HG03064 (cell line): ENCODE data around the gene PRKCD.

ENCODE experiments used
- ATAC-seq: cut with Tn5 transposase; IDR thresholded peaks from one replicate; pipeline ENCODE4 v1.9.1; 2021; ENCODE audit warnings: low read depth; ENCODE audit not compliant: unreplicated experiment

PRKCD gene

GRCh38 chr3:53154881-53155285 is 6.1 kb upstream of the PRKCD start:
- no peak for ATAC-seq

DNA sequence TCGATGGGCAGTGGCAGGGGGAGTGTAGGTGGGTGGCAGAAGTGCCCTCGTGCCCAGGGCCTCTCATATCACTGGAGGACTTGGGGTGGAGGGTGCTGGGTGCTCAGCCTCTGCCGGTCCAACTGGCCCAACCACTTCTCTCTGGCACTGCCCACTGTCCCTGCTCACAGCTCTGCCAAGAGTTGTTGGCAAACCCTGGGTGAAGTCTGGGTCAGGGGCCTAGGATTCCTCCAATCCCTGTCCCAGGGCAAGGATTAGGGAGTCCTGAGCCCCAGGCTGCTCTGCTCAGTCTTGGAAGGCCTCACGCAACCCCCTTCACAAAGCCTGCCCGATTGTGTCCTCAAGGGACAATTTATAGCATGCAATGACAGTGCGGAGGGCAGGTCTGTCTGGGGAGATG is 5.2 kb upstream of the PRKCD start:
- ATAC-seq = no peak

DNA sequence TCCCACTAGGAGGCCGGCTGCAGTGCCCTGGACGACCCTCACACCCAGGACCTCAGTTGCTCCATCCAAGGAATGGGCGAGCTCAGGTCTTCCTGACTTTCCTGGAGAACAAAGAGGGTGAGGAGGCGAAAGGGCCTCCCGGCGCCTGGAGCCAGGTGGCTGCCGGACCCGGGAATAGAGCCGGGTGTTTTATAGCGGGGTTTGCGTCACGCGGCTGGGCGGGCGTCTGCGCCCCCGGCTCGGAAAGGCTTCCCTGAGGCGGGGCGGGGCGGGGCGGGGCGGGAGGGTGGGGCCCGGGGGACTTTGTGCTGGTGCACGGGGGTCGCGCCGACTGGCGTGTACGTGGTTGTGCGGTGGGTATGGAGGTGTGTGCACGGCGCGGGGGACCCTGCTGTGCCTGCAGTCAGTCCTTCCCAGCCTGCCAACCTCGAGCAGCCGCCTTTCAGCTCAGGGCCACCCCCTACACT is 4.6 kb upstream of the PRKCD start:
- no peak for ATAC-seq

DNA sequence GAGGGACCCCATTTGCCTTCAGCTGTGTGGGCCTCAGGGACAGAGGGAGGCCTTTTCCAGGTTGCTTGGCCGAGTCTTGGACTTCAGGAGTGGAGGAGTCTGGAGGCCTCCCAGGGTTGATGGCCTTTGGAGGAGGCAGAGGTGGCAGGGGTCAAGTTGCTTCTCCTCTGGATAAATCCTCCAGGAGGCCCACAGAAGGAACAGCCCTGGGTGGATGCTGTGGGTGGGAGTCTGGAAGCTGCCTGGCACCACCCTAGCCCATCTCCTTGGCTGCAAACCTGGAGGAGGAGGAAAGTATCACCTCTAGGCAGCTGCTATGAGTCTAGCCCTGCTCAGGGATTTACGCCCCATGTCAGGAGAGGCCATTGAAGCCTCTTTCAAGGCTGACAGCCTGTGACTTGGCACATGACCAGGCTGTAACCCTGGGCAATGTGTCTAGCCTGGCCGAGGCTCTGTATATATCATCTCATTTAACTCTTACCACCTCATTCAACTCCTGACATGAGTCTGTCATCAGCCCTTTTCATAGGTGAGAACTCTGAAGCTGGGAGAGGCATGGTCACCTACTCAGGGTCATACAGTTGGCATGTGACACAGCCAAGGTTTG is 2.9 kb upstream of the PRKCD start:
- ATAC-seq = no peak

DNA sequence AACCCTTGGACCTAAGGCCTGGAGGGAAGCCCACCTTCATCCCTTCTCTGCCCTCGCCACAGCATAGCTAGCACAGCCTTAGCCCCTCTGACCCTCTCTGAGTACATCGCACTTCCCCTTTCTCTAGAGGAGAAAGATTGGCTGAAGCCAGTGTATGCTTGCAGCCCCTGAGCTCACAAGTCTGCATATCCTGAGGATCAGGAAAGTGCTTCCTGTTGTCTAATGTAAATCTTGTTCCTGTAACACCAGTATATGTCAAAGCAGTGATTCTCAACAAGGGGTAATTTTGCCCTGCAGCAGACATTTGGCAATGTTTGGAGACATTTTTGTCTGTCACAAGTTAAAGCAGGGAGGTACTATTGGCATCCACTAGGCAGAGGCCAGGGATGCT is 2.2 kb upstream of the PRKCD start:
- no peak for ATAC-seq

DNA sequence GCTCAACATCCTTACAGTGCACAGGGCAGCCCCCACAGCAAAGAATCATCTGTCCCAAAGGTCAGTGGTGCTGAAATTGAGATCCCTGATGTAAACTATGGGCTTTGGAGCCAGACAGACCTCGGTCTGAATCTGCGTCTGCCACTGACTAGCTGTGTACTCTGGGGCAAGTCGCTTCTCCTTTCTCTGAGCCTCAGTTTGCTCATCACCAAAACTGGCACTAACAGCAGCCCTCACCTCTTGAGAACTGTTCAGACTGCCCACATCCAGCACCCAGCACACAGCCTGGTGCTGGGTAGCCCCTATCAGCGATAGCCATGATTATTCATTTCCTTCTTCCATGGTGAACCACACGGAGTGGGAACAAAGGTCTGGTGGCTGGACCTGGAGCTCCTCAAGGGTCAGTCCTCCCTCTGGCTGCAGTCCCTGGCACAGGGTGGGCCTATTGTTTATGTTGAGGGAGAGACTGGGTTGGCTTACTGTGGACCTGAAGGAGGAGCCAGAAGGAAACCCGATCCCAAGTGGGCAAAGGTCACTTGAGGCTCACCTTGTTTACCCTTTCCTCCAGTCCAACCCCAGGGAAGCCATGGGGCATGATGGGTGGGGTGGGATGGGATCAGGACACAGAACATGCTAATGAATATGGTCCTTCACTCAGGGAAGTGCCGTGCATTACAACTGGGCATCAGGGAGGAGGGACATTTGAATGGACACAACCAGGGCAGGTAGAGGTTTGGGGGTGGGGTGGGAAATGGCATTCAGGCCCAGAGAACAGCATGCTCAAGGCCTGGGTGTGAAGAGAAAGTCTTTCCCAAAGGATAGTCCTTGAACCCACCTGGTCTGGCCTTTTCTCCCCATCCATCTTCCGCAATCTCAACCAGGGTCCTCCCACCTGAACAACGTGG is 1.6 kb upstream of the PRKCD start:
- ATAC-seq = no peak

GRCh38 chr3:53160061-53160659 is 849 bp upstream of the PRKCD start:
- no peak for ATAC-seq

DNA sequence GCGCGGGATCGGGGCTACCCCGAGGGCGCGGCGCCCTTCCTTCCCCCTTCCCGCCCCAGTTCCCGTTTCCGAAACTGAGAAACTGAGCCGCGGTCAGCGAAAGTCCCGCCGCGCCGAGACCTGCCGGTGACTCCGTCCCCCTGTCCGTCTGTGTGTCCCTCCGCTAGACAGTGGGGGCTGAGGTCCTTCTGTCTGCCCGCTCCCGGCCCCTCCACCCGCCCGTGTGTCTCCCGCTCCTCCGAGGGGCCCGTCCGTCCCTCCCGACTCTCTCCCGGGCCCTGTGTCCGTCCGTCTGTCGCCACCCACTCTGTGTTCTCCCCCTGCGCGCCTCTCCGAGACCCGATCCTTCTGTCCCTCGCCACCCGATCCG is 426 bp downstream of the PRKCD start:
- ATAC-seq = no peak

DNA sequence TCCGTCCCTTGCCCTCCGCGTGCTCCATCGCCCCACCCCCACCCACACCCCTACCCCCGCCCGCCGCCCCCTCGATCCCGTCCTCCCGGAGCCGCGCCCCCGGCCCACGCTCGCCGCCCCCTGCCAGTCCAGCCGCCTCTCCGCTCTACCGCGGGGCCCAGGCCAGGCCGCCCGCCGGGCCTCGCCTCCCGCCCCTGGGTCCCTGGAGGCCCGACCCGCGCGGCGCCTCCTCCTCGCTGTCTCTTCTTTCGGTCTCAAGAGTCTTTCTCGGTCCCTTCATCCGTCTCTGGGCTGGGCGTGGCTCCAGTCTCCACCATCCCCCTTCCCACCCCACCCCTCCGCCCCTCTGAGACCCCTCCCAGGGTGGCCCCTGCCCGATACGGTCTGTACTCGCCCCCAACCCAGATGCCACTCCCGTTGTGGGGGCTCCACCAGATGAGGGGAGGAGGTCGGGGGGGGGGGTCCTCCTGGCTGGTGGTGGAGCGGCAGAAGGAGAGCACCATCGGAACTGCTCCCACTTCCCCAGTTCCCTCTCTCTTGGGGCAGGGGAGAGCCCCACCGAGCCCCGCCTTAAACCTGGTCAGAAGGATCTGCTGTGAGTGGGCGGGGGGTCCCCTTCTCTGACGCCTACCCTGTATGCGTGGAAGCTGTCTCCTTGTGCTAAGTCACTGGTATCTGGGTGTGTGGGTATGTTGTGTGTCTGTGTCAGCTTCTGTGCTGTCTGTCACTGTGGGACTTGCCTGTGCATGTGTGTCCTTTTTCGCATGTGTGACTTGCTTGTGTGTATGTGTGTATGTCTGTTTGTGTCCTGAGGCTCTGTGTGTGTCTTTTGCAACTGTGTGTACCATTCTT is 1.0 kb downstream of the PRKCD start:
- no peak for ATAC-seq

DNA sequence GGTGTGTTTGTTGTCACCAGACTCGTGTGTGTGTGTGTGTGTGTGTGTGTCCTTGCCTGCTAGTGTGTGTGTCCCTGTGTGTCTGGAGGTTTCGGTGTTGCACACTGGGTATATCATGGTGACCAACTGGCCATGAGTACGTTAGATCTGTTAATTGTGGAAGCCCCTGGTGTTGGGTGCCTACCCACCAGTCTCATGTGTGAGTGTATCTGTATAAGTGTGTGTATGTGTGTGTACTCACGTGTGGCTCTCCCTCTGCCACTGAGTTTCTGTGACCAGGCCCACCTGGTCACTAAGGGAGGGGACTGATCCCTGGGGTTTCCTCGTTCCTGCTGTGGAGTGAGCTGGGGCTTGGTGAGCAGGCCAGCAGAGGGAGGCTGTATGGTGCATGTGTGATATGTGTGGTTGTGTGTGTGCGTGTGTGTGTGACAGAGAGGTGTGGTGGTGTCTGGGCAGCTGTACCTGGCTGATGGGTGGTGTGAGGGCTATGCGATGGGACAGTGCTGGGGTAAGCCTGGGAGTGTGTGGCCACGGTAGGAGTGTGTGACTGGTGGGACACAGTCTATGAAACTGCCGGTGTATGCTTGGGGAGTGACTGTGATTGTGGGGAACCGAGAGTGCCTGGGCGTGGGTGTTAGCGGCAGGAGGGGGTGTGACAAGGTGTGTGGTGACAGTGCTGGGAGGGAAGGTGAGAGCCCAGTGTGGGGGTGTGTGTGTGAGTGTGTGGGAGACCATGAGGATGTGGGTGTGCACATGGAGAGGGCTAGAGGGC is 1.8 kb downstream of the PRKCD start:
- ATAC-seq = no peak

DNA sequence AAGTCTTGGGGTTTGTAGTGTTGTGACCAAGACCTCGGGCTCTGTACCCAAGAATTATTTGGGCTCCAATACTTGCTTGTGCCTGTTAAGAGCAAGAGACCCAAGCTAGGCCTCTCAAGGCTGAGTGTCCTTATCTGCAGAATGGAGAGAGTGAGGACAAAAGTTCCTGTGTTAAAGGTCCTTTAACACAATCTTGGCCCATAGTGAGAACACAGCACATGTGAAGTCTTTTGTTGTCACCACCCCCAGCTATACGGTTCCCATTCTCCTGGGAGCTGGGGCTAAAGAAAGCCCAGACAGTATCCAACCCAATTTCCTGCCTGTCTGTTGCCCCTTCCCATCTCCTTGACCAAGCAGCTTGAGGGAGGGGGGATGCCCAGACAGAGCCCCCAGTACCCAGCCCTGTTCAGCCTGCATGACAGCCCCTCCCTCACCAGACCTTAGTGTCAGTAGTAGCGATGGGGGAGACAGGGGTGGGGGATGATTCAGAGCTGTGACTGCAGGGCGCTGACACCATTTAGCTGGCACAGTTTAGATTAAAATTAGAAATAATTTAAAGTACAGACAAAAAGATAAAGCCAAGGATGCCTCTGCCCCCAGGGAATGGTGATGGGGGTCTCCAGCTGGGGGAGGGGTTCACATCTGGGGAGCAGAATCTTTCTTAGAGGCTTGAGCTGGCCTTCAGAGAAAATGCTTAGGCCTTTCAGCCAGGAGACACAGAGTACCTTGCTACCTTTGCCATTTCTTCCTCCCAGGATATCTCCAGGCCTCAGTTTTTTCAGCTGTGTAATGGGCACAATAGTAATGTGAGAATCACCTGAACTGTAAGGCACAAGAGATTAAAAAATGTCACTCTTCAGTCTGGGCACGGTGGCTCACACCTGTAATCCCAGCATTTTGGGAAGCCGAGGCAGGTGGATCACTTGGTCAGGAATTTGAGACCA is 2.7 kb downstream of the PRKCD start:
- ATAC-seq = no peak

DNA sequence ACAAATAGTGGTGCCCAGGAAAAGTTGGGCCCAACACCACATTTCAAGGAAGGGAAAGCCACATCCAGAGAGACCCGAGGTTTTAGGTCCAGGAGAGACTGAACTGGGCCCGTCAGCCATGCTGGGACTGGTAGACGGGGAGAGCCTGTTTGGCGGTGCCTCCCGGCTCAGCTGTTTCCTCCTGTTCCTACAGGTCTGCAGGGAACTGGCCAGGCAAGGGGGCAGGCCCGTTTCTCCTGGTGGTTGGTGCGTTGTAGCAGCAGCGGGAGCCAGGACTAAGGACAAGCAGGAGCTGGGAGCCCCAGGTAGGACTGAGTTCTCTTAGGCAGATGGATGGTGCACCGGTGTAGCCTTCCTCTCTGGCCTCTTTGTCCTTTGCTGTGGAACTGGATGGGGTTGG is 3.9 kb downstream of the PRKCD start:
- no peak for ATAC-seq

GRCh38 chr3:53166206-53166605 is 5.2 kb downstream of the PRKCD start:
- ATAC-seq = no peak

- ATAC-seq = no peak
Measured at GRCh38 chr3:53166781-53167291, 5.8 kb downstream of the PRKCD start.

DNA sequence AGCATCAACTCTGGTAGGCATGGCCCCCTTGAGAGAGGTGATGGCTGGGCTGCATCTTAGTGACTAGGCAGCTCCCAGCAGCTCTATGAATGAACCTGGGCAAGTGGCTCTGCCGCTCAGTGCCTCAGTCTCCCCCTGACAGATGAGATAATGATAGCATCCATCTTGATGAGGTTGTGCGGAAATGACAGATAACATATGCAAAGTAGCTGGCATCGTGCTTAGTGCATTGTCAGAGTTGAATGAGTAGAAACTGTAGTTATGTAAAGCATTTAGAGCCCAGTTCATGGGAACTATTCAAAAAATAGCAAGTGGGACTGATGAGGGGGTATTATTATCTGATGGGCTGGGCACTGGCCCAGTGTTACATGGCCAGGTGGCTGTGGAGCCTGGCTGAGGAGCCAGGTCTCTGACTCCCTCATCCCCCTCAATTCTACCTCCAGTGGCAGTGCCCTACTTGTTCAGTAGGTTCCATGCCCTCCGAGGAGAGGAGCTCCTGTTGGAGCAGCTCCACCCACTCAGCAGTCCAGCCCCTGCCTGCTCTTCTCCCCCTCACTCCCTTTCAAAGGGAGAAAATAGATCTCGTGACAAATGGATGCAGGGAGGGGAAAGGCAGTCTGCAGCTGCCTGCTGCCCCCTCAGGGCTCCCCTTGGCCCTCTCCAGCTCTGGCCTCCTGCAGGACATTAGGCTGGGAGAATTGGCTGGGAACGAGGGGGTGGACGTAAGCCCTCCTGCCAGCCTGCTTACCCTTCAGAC is 6.6 kb downstream of the PRKCD start:
- no peak for ATAC-seq

GRCh38 chr3:53168175-53168923 is 7.3 kb downstream of the PRKCD start:
- ATAC-seq = no peak

DNA sequence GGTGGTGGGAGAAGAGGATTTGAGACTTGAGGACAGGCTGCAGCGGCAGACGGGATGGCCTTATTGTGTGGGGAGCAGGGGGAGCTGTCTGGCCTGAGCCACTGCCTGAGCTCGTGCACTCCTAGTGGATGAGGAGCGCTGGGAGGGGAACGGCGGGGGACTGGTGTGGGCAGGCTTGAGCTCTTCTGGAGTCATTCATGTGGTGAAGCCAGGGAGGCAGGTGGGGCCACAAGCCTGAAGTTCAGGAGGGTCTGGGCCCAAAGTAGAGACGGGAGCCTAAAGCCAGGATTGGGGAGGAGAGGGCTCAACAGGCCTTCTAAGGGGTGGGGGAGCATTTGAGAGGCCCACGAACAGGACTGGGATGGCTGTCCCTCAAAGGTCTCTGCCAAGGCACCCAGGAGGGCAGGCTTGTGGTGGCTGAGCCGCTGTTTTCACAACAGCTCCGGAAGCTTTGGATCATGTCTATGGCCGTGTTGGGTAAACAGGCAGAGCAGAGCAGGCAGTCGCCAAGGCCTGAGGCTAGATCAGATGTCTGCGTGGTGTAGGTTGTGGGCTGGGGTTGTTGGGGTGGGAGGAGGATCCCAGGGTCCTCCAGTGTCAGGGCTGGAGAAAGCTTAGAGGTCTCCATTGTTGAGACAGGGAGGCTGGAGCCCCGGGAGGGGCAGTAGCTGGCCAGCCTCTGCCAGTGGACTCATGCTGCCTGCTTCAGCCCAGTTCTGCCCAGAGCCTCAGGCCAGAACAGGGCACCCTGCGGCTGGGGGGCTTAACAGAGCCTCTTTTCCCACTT is 8.2 kb downstream of the PRKCD start:
- ATAC-seq = no peak
